Loucy (cell line): Measurements from ENCODE around the gene PPP2R2B.

Experiments used
- H2AFZ ChIP-seq: fragments of 200-600 bp; sonication (generic); 2 replicates; pipeline ENCODE4 v1.6.0; 2016; ENCODE audit warnings: antibody characterized with exemption, mild to moderate bottlenecking, low read length, moderate library complexity
- H3F3A ChIP-seq: fragments of 200-600 bp; 2 replicates; pipeline ENCODE4 v1.6.0; 2016; ENCODE audit warnings: antibody characterized with exemption, low read depth, mild to moderate bottlenecking
- H3K27me3 ChIP-seq: fragments of 200-600 bp; sonication (generic); 2 replicates; pipeline ENCODE4 v1.6.1; 2014; ENCODE audit warnings: low read length, mild to moderate bottlenecking; ENCODE audit not compliant: insufficient read depth, poor library complexity, severe bottlenecking
- H3K36me3 ChIP-seq: fragments of 200-600 bp; sonication (generic); 2 replicates; pipeline ENCODE4 v1.6.1; 2016; ENCODE audit warnings: low read length; ENCODE audit not compliant: insufficient read depth
- H3K4me1 ChIP-seq: fragments of 200-600 bp; sonication (generic); 2 replicates; pipeline ENCODE4 v1.5.1; 2014; ENCODE audit warnings: low read length, mild to moderate bottlenecking; ENCODE audit not compliant: insufficient read depth, poor library complexity, severe bottlenecking
- H3K4me2 ChIP-seq: fragments of 200-600 bp; sonication (generic); 2 replicates; pipeline ENCODE4 v1.6.0; 2014; ENCODE audit warnings: antibody characterized with exemption, low read length, low read depth, mild to moderate bottlenecking; ENCODE audit not compliant: poor library complexity, severe bottlenecking
- H3K4me3 ChIP-seq: fragments of 200-600 bp; sonication (generic); 2 replicates; pipeline ENCODE4 v1.5.1; 2014; ENCODE audit warnings: low read length, mild to moderate bottlenecking, mixed read lengths; ENCODE audit not compliant: poor library complexity, severe bottlenecking
- H3K79me2 ChIP-seq: fragments of 200-600 bp; sonication (generic); 2 replicates; pipeline ENCODE4 v1.6.1; 2014; ENCODE audit warnings: low read length; ENCODE audit not compliant: insufficient read depth
- H3K9ac ChIP-seq: fragments of 200-600 bp; sonication (generic); 2 replicates; pipeline ENCODE4 v1.6.0; 2014; ENCODE audit warnings: mild to moderate bottlenecking, low read depth, low read length, moderate library complexity; ENCODE audit not compliant: poor library complexity, severe bottlenecking
- H3K9me2 ChIP-seq: fragments of 200-600 bp; sonication (generic); replicated peaks from 2 replicates; pipeline ENCODE4 v1.6.1; 2016; ENCODE audit warnings: low read depth, low read length, mixed read lengths
- H3K9me3 ChIP-seq: fragments of 200-600 bp; sonication (generic); 2 replicates; pipeline ENCODE4 v1.6.1; 2014; ENCODE audit warnings: mild to moderate bottlenecking, antibody characterized with exemption, low read length, low read depth; ENCODE audit not compliant: insufficient read depth
- H4K20me1 ChIP-seq: fragments of 200-600 bp; sonication (generic); 2 replicates; pipeline ENCODE4 v1.6.0; 2014; ENCODE audit warnings: antibody characterized with exemption, low read length, mild to moderate bottlenecking; ENCODE audit not compliant: insufficient read depth, poor library complexity, severe bottlenecking
- CTCF ChIP-seq: fragments of 200-600 bp; sonication (generic); conservative IDR thresholded peaks from 2 replicates; pipeline ENCODE4 v1.5.1; 2014; ENCODE audit warnings: mild to moderate bottlenecking, antibody characterized with exemption, low read length
- EZH2phosphoT487 ChIP-seq: fragments of 200-600 bp; IDR thresholded peaks from 2 replicates; pipeline ENCODE4 v1.6.1; 2018; ENCODE audit warnings: antibody characterized with exemption, mild to moderate bottlenecking, moderate library complexity, borderline replicate concordance

Gene PPP2R2B

GRCh38 chr5:146820987-146821386 is 57.6 kb downstream of the PPP2R2B start:
- no peaks in the 10 kb centered on the region for H3K79me2 ChIP-seq
- H3K4me3 ChIP-seq = no peak overlapping the region
- H3K4me1 ChIP-seq = no peaks in the 10 kb centered on the region
- H3K9me2 ChIP-seq = no peaks in the 10 kb centered on the region
- H2AFZ ChIP-seq = no peak overlapping the region
- H4K20me1 ChIP-seq = no peaks in the 10 kb centered on the region
- H3F3A ChIP-seq = no peaks in the 10 kb centered on the region
- TF ChIP-seq CTCF (no peak), EZH2phosphoT487 (no peak)
- H3K9ac ChIP-seq = no peak overlapping the region
- no peaks in the 10 kb centered on the region for H3K9me3 ChIP-seq
- no peaks in the 10 kb centered on the region for H3K27me3 ChIP-seq
- no peak overlapping the region for H3K4me2 ChIP-seq
- no peaks in the 10 kb centered on the region for H3K36me3 ChIP-seq

DNA sequence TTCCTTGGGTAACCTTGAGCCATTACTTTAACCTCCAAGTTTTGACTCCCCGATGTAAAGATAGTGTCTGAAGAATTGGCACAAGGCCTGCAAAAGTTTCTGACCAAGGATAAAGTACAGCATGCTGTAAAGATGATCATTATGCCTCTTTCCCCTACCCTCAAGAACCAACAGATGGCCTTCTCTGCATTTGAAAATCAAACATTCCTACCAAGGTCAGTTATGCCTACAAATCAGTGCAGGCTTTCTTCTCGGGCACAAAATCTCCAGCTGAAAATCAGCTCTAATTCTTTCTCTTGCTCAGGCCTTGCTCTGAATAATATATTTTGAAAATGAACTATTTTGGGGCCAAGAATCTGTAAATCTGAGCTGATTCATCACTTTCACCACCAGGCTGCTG is 59.7 kb downstream of the PPP2R2B start:
- Histone ChIP-seq H3K4me1 (no peaks in the 10 kb centered on the region), H3F3A (no peaks in the 10 kb centered on the region), H2AFZ (no peak overlapping the region), H3K36me3 (no peaks in the 10 kb centered on the region), H4K20me1 (no peaks in the 10 kb centered on the region), H3K9me3 (no peaks in the 10 kb centered on the region), H3K79me2 (no peaks in the 10 kb centered on the region), H3K9ac (no peak overlapping the region), H3K9me2 (no peaks in the 10 kb centered on the region), H3K27me3 (no peaks in the 10 kb centered on the region), H3K4me3 (no peak overlapping the region), H3K4me2 (no peak overlapping the region)
- no peak for TF ChIP-seq EZH2phosphoT487
- TF ChIP-seq CTCF = no peak

DNA sequence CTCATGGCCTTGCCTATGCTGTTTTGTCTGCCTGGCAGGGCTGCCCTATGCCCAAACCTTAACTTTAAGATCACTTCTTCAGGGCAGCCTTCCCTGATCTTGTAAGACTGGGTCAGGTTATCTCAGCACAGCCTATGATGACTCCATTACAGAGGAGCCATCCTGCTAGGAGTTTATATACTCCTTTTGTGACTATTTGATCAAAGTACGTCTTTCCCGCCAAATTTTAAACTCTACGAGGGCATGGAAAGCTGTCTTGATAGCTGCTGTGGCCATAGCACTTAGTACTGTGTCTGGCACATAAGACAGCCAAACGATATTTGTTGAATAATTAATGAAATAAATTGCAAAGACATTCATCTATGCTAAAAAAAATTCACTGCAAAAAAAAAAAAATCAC is 60.6 kb downstream of the PPP2R2B start:
- H3K79me2 ChIP-seq = no peaks in the 10 kb centered on the region
- TF ChIP-seq CTCF (no peak), EZH2phosphoT487 (no peak)

More for the DNA sequence above, 60.6 kb downstream of the PPP2R2B start:
- H4K20me1 ChIP-seq = no peaks in the 10 kb centered on the region
- H3K9me3 ChIP-seq = no peaks in the 10 kb centered on the region
- H3K36me3 ChIP-seq = no peaks in the 10 kb centered on the region
- H3K4me2 ChIP-seq = no peak overlapping the region
- no peaks in the 10 kb centered on the region for H3K9me2 ChIP-seq
- no peak overlapping the region for H2AFZ ChIP-seq
- H3K4me3 ChIP-seq = no peak overlapping the region
- H3K4me1 ChIP-seq = no peaks in the 10 kb centered on the region
- H3K27me3 ChIP-seq = no peaks in the 10 kb centered on the region
- no peaks in the 10 kb centered on the region for H3F3A ChIP-seq
- H3K9ac ChIP-seq = no peak overlapping the region
